ENCODE data around the gene SELENOK. TPM values are rescaled to one million over a fixed set of nuclear protein-coding genes. Genes with fewer than 3 reads are reported as not detected.

SELENOK gene
- total and polyA plus RNA-seq, 8 donors = 16.0 to 63.6 (median 28.3) TPM

DNA sequence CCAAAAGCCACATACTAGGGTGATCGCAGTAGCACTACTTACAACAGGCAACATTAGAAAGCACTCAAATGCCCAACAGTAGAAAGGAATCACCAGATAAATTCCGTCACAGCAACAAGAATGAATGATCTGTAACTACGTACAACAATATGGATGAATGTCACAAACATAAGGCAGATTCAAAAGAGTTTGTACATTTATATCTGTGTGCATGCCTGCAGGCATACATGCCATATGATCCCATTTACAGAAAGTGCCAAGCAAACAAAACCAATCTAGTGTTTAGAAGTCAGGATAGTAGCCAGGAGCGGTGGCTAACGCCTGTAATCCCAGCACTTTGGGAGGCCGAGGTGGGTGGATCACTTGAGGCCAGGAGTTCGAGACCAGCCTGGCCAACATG, 41.7 kb downstream of the SELENOK start:
- ATAC-seq (no peak), FAIRE-seq (no peak), DNase-seq (no peak)
- Histone ChIP-seq H3K4me1 (peaks cover 0 to 3% (median 2%) of the 10 kb centered on the region in 3 donors), H3K36me3 (no peaks in the 10 kb centered on the region), H3K9me3 (no peaks in the 10 kb centered on the region), H3K27ac (no peak overlapping the region), H3K27me3 (no peaks in the 10 kb centered on the region), H3K4me3 (no peak overlapping the region)
- TF ChIP-seq, protein P1, sequence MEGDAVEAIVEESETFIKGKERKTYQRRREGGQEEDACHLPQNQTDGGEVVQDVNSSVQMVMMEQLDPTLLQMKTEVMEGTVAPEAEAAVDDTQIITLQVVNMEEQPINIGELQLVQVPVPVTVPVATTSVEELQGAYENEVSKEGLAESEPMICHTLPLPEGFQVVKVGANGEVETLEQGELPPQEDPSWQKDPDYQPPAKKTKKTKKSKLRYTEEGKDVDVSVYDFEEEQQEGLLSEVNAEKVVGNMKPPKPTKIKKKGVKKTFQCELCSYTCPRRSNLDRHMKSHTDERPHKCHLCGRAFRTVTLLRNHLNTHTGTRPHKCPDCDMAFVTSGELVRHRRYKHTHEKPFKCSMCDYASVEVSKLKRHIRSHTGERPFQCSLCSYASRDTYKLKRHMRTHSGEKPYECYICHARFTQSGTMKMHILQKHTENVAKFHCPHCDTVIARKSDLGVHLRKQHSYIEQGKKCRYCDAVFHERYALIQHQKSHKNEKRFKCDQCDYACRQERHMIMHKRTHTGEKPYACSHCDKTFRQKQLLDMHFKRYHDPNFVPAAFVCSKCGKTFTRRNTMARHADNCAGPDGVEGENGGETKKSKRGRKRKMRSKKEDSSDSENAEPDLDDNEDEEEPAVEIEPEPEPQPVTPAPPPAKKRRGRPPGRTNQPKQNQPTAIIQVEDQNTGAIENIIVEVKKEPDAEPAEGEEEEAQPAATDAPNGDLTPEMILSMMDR (IDR thresholded peaks at IDR 0.05) = no peak
- intact Hi-C loops (cut with DNase I) = no loop called here
- WGBS, 2 donors = 96% methylated on average over 7 of the region's 7 CpGs

DNA sequence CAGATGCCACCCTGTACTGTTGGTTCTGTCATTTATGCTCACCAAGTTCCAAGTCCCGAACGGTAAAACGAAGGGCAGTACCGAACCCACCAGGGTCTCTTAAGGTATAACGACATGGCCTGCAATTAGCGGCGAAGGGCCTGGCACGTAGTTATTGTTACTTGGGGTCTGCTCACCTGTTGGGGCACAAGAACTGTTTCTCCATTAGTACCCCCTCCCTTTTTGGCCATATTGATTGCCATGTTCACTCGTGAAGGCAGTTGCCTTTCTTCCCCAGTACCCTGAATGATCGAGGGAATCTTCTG, 44.9 kb downstream of the SELENOK start:
- H3K27ac ChIP-seq = peak overlapping the region in 2 of 4 donors; percentile 95 to 99

DNA sequence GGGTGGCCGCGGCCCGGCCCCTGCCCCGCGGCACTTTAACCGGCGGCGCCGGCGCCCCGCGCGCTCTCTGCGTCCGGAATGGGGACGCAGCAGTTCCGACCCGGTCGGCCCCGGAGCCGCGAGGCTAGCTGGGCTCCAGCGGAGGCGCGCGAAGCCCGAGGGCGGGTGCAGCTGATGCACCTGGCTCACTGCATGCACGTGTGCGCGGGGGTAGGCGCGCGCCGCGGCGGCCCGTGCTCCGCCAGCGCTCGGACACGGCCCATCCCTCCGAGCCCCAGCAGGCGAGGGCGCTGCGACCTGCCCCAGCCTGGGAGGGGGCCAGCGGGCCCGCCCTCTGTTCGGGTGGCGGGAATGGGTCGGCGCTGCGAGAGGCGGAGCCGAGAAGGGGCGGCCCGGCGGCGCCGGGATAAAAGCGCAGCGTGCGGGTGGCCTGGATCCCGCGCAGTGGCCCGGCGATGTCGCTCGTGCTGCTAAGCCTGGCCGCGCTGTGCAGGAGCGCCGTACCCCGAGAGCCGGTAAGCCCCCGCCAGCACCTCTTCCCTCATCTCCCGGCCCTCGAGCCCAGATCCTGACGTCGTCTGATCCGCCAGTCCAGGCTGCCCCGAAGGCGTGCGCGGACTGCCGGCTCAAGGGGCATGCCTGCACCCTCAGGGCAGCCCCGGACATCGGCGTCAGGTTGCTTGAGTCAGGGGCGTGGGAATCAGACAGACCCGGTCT, 45.4 kb downstream of the SELENOK start, which contains the start of the genes CHDH and IL17RB:
CHDH (minus strand) TSS at position 286 of the 717 bp plus-strand sequence. CDS start 22,411 bp downstream, outside the sequence.
IL17RB (plus strand) TSS at position 435 of the 717 bp plus-strand sequence; CDS start at position 456, 21 bp downstream.
- peak within 1 kb of the TSS; percentile 52 to 88 (median 78) for H3K4me3 ChIP-seq
- FAIRE-seq (no peak), DNase-seq (peak; percentile 90 to 95 (median 92)), ATAC-seq (peak; percentile 75 to 83 (median 80))
- intact Hi-C loops (cut with DNase I) = no loop called here
- H3K4me1 ChIP-seq = peaks cover 29 to 32% (median 32%) of the 10 kb centered on the region in 3 donors
- no peaks in the 10 kb centered on the region for H3K36me3 ChIP-seq
- no peaks in the 10 kb centered on the region for H3K27me3 ChIP-seq
- WGBS, 2 donors = 1% methylated on average over 77 to 91 of the region's 91 CpGs
- peak within 1 kb of the TSS; percentile 95 to 99 (median 96) for H3K27ac ChIP-seq
- no peaks in the 10 kb centered on the region for H3K9me3 ChIP-seq
- TF ChIP-seq, protein P1 (IDR thresholded peaks at IDR 0.05) = no peak

More for the DNA sequence above, 44.9 kb downstream of the SELENOK start:
- no peaks in the 10 kb centered on the region for H3K9me3 ChIP-seq
- H3K4me3 ChIP-seq = peak overlapping the region; percentile 18 to 88 (median 78)
- H3K4me1 ChIP-seq = peaks cover 24 to 30% (median 27%) of the 10 kb centered on the region in 3 donors
- DNase-seq = no peak
- TF ChIP-seq, protein P1 (IDR thresholded peaks at IDR 0.05) = no peak
- no peaks in the 10 kb centered on the region for H3K36me3 ChIP-seq
- 42 to 49% methylated on average over 10 of the region's 10 CpGs for WGBS, 2 donors
- no peak for FAIRE-seq
- intact Hi-C loops (cut with DNase I) = no loop called here
- ATAC-seq = no peak
- H3K27me3 ChIP-seq = no peaks in the 10 kb centered on the region

DNA sequence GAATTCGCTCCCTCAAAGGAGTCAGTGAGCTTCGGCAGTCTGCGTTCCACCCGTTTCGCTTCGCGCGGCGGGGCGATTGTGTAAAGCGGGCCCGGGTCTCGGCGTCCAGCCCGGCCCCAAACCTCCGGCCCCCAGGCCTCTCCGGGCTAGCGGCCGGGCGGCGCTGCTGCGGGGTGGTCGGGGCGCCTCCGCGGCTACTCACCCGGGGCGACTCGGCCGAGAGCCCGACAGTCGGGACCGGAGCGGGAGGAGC, 45.9 kb downstream of the SELENOK start:
- DNase-seq (peak in 1 of 6 donors; percentile 80), ATAC-seq (peak in 1 of 4 donors; percentile 0), FAIRE-seq (no peak)
- peak overlapping the region; percentile 95 to 99 (median 96) for H3K27ac ChIP-seq
- H3K9me3 ChIP-seq = no peaks in the 10 kb centered on the region
- TF ChIP-seq, protein P1 (IDR thresholded peaks at IDR 0.05) = no peak
- H3K27me3 ChIP-seq = no peaks in the 10 kb centered on the region
- intact Hi-C loops (cut with DNase I) = no loop called here
- WGBS, 2 donors = 0 to 1% methylated on average over 34 of the region's 34 CpGs
- no peaks in the 10 kb centered on the region for H3K36me3 ChIP-seq
- peaks cover 32 to 37% (median 36%) of the 10 kb centered on the region in 3 donors for H3K4me1 ChIP-seq
- peak overlapping the region; percentile 52 to 88 (median 78) for H3K4me3 ChIP-seq

Measured in pancreas (tissue), 10 donors.